HepG2 (cell line): Measurements from ENCODE around the gene SGCE. TPM values are rescaled to one million over a fixed set of nuclear protein-coding genes. Genes with fewer than 3 reads are reported as not detected.

Source experiments
- CC2D1A ChIP-seq: sonication (generic); formaldehyde crosslinking; IDR thresholded peaks from 2 replicates; pipeline ENCODE4 v1.8.1; 2023; ENCODE audit warnings: mild to moderate bottlenecking, missing genetic modification reagents
- ELF3 ChIP-seq: IDR thresholded peaks from 2 replicates; pipeline ENCODE4 v1.6.1; 2016; ENCODE audit warnings: missing genetic modification reagents, missing compliant biosample characterization
- FOXP1 ChIP-seq, 2 experiments: fragments of 450-650 bp in 1 of 2; IDR thresholded peaks; 2 replicates each; pipeline ENCODE4 v1.6.1; 2017 to 2018; ENCODE audit warnings: antibody characterized with exemption in 1 of 2
- FOXP4 ChIP-seq: sonication (generic); formaldehyde crosslinking; IDR thresholded peaks from 2 replicates; pipeline ENCODE4 v1.4.0; 2020; ENCODE audit warnings: missing genetic modification reagents
- GLI4 ChIP-seq: sonication (generic); formaldehyde crosslinking; IDR thresholded peaks from 2 replicates; pipeline ENCODE4 v1.5.1; 2020; ENCODE audit warnings: missing genetic modification reagents, mild to moderate bottlenecking, moderate library complexity, borderline replicate concordance
- HDAC1 ChIP-seq: sonication (generic); formaldehyde crosslinking; IDR thresholded peaks from 2 replicates; pipeline ENCODE4 v1.5.1; 2020; ENCODE audit warnings: mild to moderate bottlenecking, missing genetic modification reagents
- HDAC2 ChIP-seq: sonication (generic); formaldehyde crosslinking; IDR thresholded peaks from 2 replicates; pipeline ENCODE4 v1.4.0; 2020; ENCODE audit warnings: missing genetic modification reagents
- ISL2 ChIP-seq: sonication (generic); formaldehyde crosslinking; IDR thresholded peaks from 2 replicates; pipeline ENCODE4 v1.5.0; 2020; ENCODE audit warnings: missing genetic modification reagents
- MIXL1 ChIP-seq: IDR thresholded peaks from 2 replicates; pipeline ENCODE4 v1.6.1; 2016
- MXI1 ChIP-seq: IDR thresholded peaks from 3 replicates; pipeline ENCODE4 v1.6.1; 2012; ENCODE audit warnings: low read depth, low read length, inconsistent platforms, borderline replicate concordance
- NCOA2 ChIP-seq: sonication (generic); formaldehyde crosslinking; IDR thresholded peaks from 2 replicates; pipeline ENCODE4 v1.8.0; 2022; ENCODE audit warnings: inconsistent platforms
- NONO ChIP-seq, 2 experiments: fragments of 450-650 bp in 1 of 2; sonication (generic) in 1 of 2; formaldehyde crosslinking in 1 of 2; IDR thresholded peaks in 1 of 2; conservative IDR thresholded peaks in 1 of 2; 2 replicates each; pipeline versions ENCODE4 v1.6.1 to v1.8.0; 2017 to 2022; ENCODE audit warnings: mild to moderate bottlenecking in 1 of 2, missing genetic modification reagents in 1 of 2, moderate library complexity in 1 of 2
- PLRG1 ChIP-seq: fragments of 450-650 bp; conservative IDR thresholded peaks from 2 replicates; pipeline ENCODE4 v1.6.1; 2016
- POGZ ChIP-seq: sonication (generic); formaldehyde crosslinking; IDR thresholded peaks from 2 replicates; pipeline ENCODE4 v1.4.0; 2020; ENCODE audit warnings: mild to moderate bottlenecking, missing genetic modification reagents
- POLR2AphosphoS5 ChIP-seq: IDR thresholded peaks from 2 replicates; pipeline ENCODE4 v1.6.1; 2012; ENCODE audit warnings: low read depth, low read length
- RBFOX2 ChIP-seq: fragments of 200-400 bp; formaldehyde crosslinking; IDR thresholded peaks from 2 replicates; pipeline ENCODE4 v1.6.1; 2017; ENCODE audit warnings: low read depth, mild to moderate bottlenecking, low read length
- TEF ChIP-seq: sonication (generic); formaldehyde crosslinking; IDR thresholded peaks from 2 replicates; pipeline ENCODE4 v1.5.0; 2020; ENCODE audit warnings: missing genetic modification reagents
- TFDP1 ChIP-seq: IDR thresholded peaks from 2 replicates; pipeline ENCODE4 v1.6.1; 2016; ENCODE audit warnings: missing compliant biosample characterization, missing genetic modification reagents, borderline replicate concordance
- THRA ChIP-seq: sonication (generic); formaldehyde crosslinking; IDR thresholded peaks from 2 replicates; pipeline ENCODE4 v1.4.0; 2020; ENCODE audit warnings: missing genetic modification reagents, borderline replicate concordance
- ZBTB38 ChIP-seq: sonication (generic); formaldehyde crosslinking; IDR thresholded peaks from 2 replicates; pipeline ENCODE4 v1.5.1; 2020; ENCODE audit warnings: mild to moderate bottlenecking, missing genetic modification reagents
- ZBTB8A ChIP-seq: sonication (generic); formaldehyde crosslinking; IDR thresholded peaks from 2 replicates; pipeline ENCODE4 v1.4.0; 2020; ENCODE audit warnings: mild to moderate bottlenecking, low read depth, missing genetic modification reagents, borderline replicate concordance
- ZNF24 ChIP-seq: fragments of 450-650 bp; IDR thresholded peaks from 2 replicates; pipeline ENCODE4 v1.6.1; 2017; ENCODE audit warnings: antibody characterized with exemption, mild to moderate bottlenecking
- ZNF260 ChIP-seq: sonication (generic); formaldehyde crosslinking; IDR thresholded peaks from 2 replicates; pipeline ENCODE4 v1.4.0; 2020; ENCODE audit warnings: missing genetic modification reagents, low read depth, mild to moderate bottlenecking, borderline replicate concordance
- ZNF564 ChIP-seq: sonication (generic); formaldehyde crosslinking; IDR thresholded peaks from 2 replicates; pipeline ENCODE4 v1.8.1; 2023; ENCODE audit warnings: mild to moderate bottlenecking, missing genetic modification reagents
- ZNF773 ChIP-seq: sonication (generic); formaldehyde crosslinking; IDR thresholded peaks from 2 replicates; pipeline ENCODE4 v1.4.0; 2020; ENCODE audit warnings: missing genetic modification reagents, borderline replicate concordance
- ZSCAN29 ChIP-seq: sonication (generic); formaldehyde crosslinking; conservative IDR thresholded peaks from 2 replicates; pipeline ENCODE4 v1.4.0; 2020; ENCODE audit warnings: mild to moderate bottlenecking, missing genetic modification reagents
- polyA plus RNA-seq, 8 experiments: library from polyadenylated mRNA; depleted of rRNA in 3 of 8; stranded (reverse) in 7 of 8; unstranded in 1 of 8; fragments of >200 nt; fragmentation: Illumina TruSeq in 4 of 8; extraction: Trizol in 4 of 8; gene quantifications; 2 replicates each; pipeline versions ENCODE4 v1.2.1 to v1.2.3, GENCODE V29; 2011 to 2016; ENCODE audit warnings: low read depth in 4 of 8, missing spikeins in 1 of 8, mixed read lengths in 1 of 8; ENCODE audit not compliant: insufficient read depth in 1 of 8
- total RNA-seq, 5 experiments: library from RNA; depleted of rRNA; stranded (reverse); fragments of >200 nt; fragmentation: Illumina TruSeq; extraction: Trizol; gene quantifications; 2 replicates each; pipeline ENCODE4 v1.2.3, GENCODE V29; 2016; ENCODE audit warnings: low read depth in 1 of 5

The SGCE gene
- total and polyA plus RNA-seq, 2 of the 13 experiments (the other 11 are each of a cell fraction or from before 2014, with no cell fraction given), result 52.3 to 71.1 TPM

- TF ChIP-seq FOXP1 (IDR thresholded peaks at IDR 0.05), result no peak
- TF ChIP-seq FOXP1 (CRISPR knock-in tag; IDR thresholded peaks at IDR 0.05), result peak; percentile 82; the same call in 1 of the 2 replicates
- TF ChIP-seq ZNF773 (CRISPR knock-in tag), result no peak
- peak; percentile 39; the same call in 1 of the 2 replicates for TF ChIP-seq ELF3 (CRISPR knock-in tag)
- no peak for TF ChIP-seq ZNF564 (CRISPR knock-in tag)
- TF ChIP-seq ZNF24, result no peak
- TF ChIP-seq ISL2, result peak; percentile 89
- TF ChIP-seq TFDP1 (CRISPR knock-in tag), result no peak
- TF ChIP-seq MXI1, result peak; percentile 21; the same call in 1 of the 3 replicates
- TF ChIP-seq POLR2AphosphoS5, result 0 out of 2 replicates have a peak, but pooled peaks have one; percentile 17
- peak; percentile 84 for TF ChIP-seq FOXP4 (CRISPR knock-in tag)
- TF ChIP-seq ZBTB8A (CRISPR knock-in tag), result no peak
- TF ChIP-seq RBFOX2, result peak; percentile 45
- peak; percentile 66 for TF ChIP-seq HDAC2
- no peak for TF ChIP-seq NONO (IDR thresholded peaks at IDR 0.05)
- no peak for TF ChIP-seq NONO (CRISPR knock-in tag; conservative IDR thresholded peaks at IDR 0.05)
- TF ChIP-seq TEF, result no peak
- no peak for TF ChIP-seq ZBTB38 (CRISPR knock-in tag)
- TF ChIP-seq MIXL1 (CRISPR knock-in tag), result peak; percentile 79
- TF ChIP-seq NCOA2, result peak; percentile 87
- no peak for TF ChIP-seq PLRG1
- 0 out of 2 replicates have a peak, but pooled peaks have one; percentile 23 for TF ChIP-seq THRA (CRISPR knock-in tag)
- TF ChIP-seq HDAC1 (CRISPR knock-in tag), result peak; percentile 46; the same call in 1 of the 2 replicates
- 0 out of 2 replicates have a peak, but pooled peaks have one; percentile 23 for TF ChIP-seq ZSCAN29
- TF ChIP-seq CC2D1A (CRISPR knock-in tag), result no peak
- TF ChIP-seq ZNF260 (CRISPR knock-in tag), result no peak
- peak; percentile 86 for TF ChIP-seq POGZ (CRISPR knock-in tag)
- no peak for TF ChIP-seq GLI4
Observed at GRCh38 chr7:94650147-94651051, 5.5 kb downstream of the SGCE start (continued).
